Astrocyte (in vitro differentiated cells and primary cell): Measurements from ENCODE around the gene KCNK13. TPM values are rescaled to one million over a fixed set of nuclear protein-coding genes. Genes with fewer than 3 reads are reported as not detected.

ENCODE experiments used
- DNase-seq: peaks from one replicate; pipeline ENCODE4 v3.0.0-alpha.2; 2010; ENCODE audit warnings: low read depth
- FAIRE-seq: peaks from 2 replicates; lab custom pipeline; 2011; peaks lifted over from hg19 to GRCh38; lab: Jason Lieb, UNC
- H2AFZ ChIP-seq: 2 replicates; pipeline ENCODE4 v1.6.0; 2012; ENCODE audit warnings: low read depth, low read length, inconsistent platforms
- H3K27ac ChIP-seq: 2 replicates; pipeline ENCODE4 v1.5.1; 2011; ENCODE audit warnings: low read depth, low read length, inconsistent platforms
- H3K27me3 ChIP-seq: 2 replicates; pipeline ENCODE4 v1.6.0; 2011; ENCODE audit warnings: low read length, inconsistent platforms; ENCODE audit not compliant: insufficient read depth
- H3K36me3 ChIP-seq: 2 replicates; pipeline ENCODE4 v1.5.1; 2011; ENCODE audit warnings: low read length, inconsistent platforms; ENCODE audit not compliant: insufficient read depth
- H3K4me1 ChIP-seq: 2 replicates; pipeline ENCODE4 v1.5.1; 2011; ENCODE audit warnings: low read length, inconsistent platforms; ENCODE audit not compliant: insufficient read depth
- H3K4me2 ChIP-seq: 2 replicates; pipeline ENCODE4 v1.6.0; 2012; ENCODE audit warnings: low read length, inconsistent platforms
- H3K4me3 ChIP-seq: 2 replicates; pipeline ENCODE4 v1.5.1; 2011; ENCODE audit warnings: low read depth, mild to moderate bottlenecking, low read length, inconsistent platforms; ENCODE audit not compliant: insufficient read depth
- H3K79me2 ChIP-seq: 2 replicates; pipeline ENCODE4 v1.6.0; 2012; ENCODE audit warnings: mild to moderate bottlenecking, low read length, inconsistent platforms; ENCODE audit not compliant: insufficient read depth
- H3K9ac ChIP-seq: 2 replicates; pipeline ENCODE4 v1.6.0; 2012; ENCODE audit warnings: mild to moderate bottlenecking, low read length, inconsistent platforms
- H3K9me3 ChIP-seq: 2 replicates; pipeline ENCODE4 v1.5.1; 2012; ENCODE audit warnings: low read depth, mild to moderate bottlenecking, low read length, inconsistent platforms; ENCODE audit not compliant: insufficient read depth
- H4K20me1 ChIP-seq: 2 replicates; pipeline ENCODE4 v1.6.0; 2012; ENCODE audit warnings: low read length, inconsistent platforms; ENCODE audit not compliant: insufficient read depth
- H3K27ac Mint-ChIP-seq: one replicate; pipeline ENCODE4 v1.8.0; 2021; ENCODE audit warnings: mild to moderate bottlenecking, mixed read lengths; ENCODE audit not compliant: unreplicated experiment
- H3K27me3 Mint-ChIP-seq: one replicate; pipeline ENCODE4 v1.8.0; 2021; ENCODE audit warnings: low read depth, mixed read lengths; ENCODE audit not compliant: unreplicated experiment
- H3K36me3 Mint-ChIP-seq: one replicate; pipeline ENCODE4 v1.8.0; 2021; ENCODE audit warnings: low read depth, mixed read lengths; ENCODE audit not compliant: unreplicated experiment
- H3K4me1 Mint-ChIP-seq: one replicate; pipeline ENCODE4 v1.8.0; 2021; ENCODE audit warnings: low read depth, mixed read lengths; ENCODE audit not compliant: unreplicated experiment
- H3K4me3 Mint-ChIP-seq: one replicate; pipeline ENCODE4 v1.8.0; 2021; ENCODE audit warnings: mild to moderate bottlenecking, moderate library complexity, mixed read lengths; ENCODE audit not compliant: unreplicated experiment
- H3K9me3 Mint-ChIP-seq: one replicate; pipeline ENCODE4 v1.8.0; 2021; ENCODE audit warnings: mild to moderate bottlenecking, mixed read lengths; ENCODE audit not compliant: unreplicated experiment
- EZH2 ChIP-seq: IDR thresholded peaks from 2 replicates; pipeline ENCODE4 v1.6.1; 2012; ENCODE audit warnings: mild to moderate bottlenecking, low read length, inconsistent platforms; ENCODE audit not compliant: insufficient read depth
- total RNA-seq: library from RNA; stranded (reverse); gene quantifications from 2 replicates; pipeline ENCODE4 v1.2.1, GENCODE V29; 2021
- TF ChIP-seq, protein P1 (sequence below): IDR thresholded peaks from 2 replicates; pipeline ENCODE4 v1.5.1; 2011; ENCODE audit warnings: low read depth, mild to moderate bottlenecking, inconsistent platforms, low read length, moderate library complexity; ENCODE audit not compliant: insufficient read depth

Gene KCNK13
- total RNA-seq, 1 donor from 2014 or later = 0.09 TPM

DNA sequence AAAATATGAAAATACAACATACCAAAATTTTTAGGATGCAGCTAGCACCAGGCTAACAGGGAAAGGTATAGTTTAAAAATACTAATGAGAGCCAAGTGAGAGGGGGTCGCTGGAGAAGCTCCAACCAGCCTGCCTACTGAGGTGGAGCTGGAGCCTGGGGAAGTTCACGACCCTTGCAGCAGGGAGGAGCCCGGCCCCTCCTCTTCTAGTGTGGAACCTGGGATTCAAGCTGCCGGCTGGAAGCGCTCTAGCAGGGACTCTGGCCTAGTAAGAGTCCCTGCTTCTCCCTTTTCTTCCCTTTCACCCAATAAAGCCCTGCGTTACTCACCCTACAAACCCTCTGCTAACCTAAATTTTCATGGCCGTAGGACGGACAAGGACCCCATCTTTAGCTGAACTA is 5.0 kb upstream of the KCNK13 start:
- no peak overlapping the region for H3K4me3 ChIP-seq
- H3K9me3 ChIP-seq = no peaks in the 10 kb centered on the region
- no peak overlapping the region for H3K27ac ChIP-seq
- H3K4me1 ChIP-seq = peaks cover 16% of the 10 kb centered on the region
- TF ChIP-seq, protein P1, sequence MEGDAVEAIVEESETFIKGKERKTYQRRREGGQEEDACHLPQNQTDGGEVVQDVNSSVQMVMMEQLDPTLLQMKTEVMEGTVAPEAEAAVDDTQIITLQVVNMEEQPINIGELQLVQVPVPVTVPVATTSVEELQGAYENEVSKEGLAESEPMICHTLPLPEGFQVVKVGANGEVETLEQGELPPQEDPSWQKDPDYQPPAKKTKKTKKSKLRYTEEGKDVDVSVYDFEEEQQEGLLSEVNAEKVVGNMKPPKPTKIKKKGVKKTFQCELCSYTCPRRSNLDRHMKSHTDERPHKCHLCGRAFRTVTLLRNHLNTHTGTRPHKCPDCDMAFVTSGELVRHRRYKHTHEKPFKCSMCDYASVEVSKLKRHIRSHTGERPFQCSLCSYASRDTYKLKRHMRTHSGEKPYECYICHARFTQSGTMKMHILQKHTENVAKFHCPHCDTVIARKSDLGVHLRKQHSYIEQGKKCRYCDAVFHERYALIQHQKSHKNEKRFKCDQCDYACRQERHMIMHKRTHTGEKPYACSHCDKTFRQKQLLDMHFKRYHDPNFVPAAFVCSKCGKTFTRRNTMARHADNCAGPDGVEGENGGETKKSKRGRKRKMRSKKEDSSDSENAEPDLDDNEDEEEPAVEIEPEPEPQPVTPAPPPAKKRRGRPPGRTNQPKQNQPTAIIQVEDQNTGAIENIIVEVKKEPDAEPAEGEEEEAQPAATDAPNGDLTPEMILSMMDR = no peak
- no peak for TF ChIP-seq EZH2
- H3K9ac ChIP-seq = no peak overlapping the region
- H3K4me1 Mint-ChIP-seq = no peaks in the 10 kb centered on the region
- H3K27me3 Mint-ChIP-seq = peaks cover 30% of the 10 kb centered on the region
- no peaks in the 10 kb centered on the region for H3K9me3 Mint-ChIP-seq
- H3K4me2 ChIP-seq = no peak overlapping the region
- peaks cover 11% of the 10 kb centered on the region for H3K27me3 ChIP-seq
- H4K20me1 ChIP-seq = no peaks in the 10 kb centered on the region
- no peaks in the 10 kb centered on the region for H3K36me3 ChIP-seq
- no peak for DNase-seq
- no peak overlapping the region for H3K4me3 Mint-ChIP-seq
- H2AFZ ChIP-seq = no peak overlapping the region
- no peak for FAIRE-seq
- no peaks in the 10 kb centered on the region for H3K79me2 ChIP-seq
- no peak overlapping the region for H3K27ac Mint-ChIP-seq
- H3K36me3 Mint-ChIP-seq = no peaks in the 10 kb centered on the region

DNA sequence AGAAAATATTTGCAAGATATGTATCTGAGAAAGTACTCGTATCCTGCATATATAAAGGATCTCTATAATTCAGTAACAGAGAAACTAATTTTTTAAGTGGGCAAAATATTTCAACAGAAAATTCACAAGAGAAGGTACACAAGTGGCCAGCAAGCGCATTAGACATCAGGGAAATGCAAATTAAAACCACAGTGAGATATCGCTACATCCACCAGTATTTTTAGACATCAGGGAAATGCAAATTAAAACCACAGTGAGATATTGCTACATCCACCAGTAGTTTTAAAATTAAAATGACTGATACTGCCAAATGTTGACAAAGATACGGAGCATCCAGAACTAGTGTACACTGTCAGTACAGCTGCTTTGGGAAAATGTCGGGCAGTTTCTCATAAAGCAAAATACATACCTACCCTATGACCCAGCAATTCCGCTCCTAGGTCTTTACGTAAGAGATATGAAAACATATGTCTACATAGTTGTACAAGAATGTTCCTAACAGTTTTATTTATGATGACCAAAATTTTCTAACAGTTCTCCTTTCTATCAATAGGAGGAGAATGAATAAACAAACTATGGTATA is 2.8 kb upstream of the KCNK13 start:
- no peak for TF ChIP-seq EZH2
- TF ChIP-seq, protein P1 = no peak
- no peak for FAIRE-seq
- peak; percentile 20 for DNase-seq
- H3K4me3 ChIP-seq = no peak overlapping the region
- H3K27me3 ChIP-seq = peaks cover 28% of the 10 kb centered on the region
- H4K20me1 ChIP-seq = no peaks in the 10 kb centered on the region
- H3K9ac ChIP-seq = no peak overlapping the region
- peaks cover 3% of the 10 kb centered on the region for H3K4me1 Mint-ChIP-seq
- H3K36me3 ChIP-seq = no peaks in the 10 kb centered on the region
- no peak overlapping the region for H3K27ac Mint-ChIP-seq
- no peaks in the 10 kb centered on the region for H3K36me3 Mint-ChIP-seq
- H3K4me1 ChIP-seq = peaks cover 20% of the 10 kb centered on the region
- peaks cover 45% of the 10 kb centered on the region for H3K27me3 Mint-ChIP-seq
- H3K27ac ChIP-seq = no peak overlapping the region
- H3K9me3 Mint-ChIP-seq = no peaks in the 10 kb centered on the region
- no peak overlapping the region for H3K4me2 ChIP-seq
- H3K4me3 Mint-ChIP-seq = no peak overlapping the region
- H3K79me2 ChIP-seq = no peaks in the 10 kb centered on the region
- H3K9me3 ChIP-seq = no peaks in the 10 kb centered on the region
- H2AFZ ChIP-seq = no peak overlapping the region

DNA sequence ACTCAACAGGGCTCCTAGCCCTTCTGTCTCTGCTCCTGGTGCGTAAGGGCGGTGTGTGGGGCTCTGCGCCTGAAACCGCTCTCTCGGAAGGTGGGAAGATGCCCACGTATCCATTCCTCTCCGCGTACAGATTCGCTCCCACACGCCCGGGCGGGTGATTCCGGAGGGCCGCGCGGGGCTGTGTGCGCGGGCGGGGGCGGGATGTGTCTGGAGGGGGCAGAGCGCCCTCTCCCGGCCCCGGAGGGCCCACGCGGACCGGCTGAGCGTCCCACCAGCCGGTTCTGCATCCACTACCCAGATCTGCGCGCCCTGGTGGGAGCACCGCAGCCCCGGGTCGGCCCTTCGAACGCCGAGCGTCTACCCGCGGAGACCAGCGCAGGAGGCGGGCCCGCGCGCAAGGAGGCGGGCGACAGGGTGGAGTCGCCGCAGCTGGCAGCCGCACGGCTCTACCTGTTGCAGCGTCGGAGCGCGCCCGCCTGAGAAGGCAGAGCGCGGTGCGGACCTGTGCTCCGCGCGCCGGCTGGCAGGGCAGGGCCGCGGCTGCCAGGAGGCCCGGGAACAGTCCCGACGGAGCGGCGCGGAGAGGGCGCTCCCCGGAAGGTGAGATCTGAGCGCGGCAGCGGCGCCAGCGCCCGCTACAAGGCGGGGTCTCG is 1.4 kb upstream of the KCNK13 start:
- peak; percentile 86 for TF ChIP-seq EZH2
- TF ChIP-seq, protein P1 = no peak
- Histone ChIP-seq H3K27me3 (peaks cover 38% of the 10 kb centered on the region), H2AFZ (peak overlapping the region; percentile 88), H3K79me2 (no peaks in the 10 kb centered on the region), H3K27ac (no peak overlapping the region), H3K4me2 (peak overlapping the region; percentile 95), H3K36me3 (no peaks in the 10 kb centered on the region), H3K9me3 (no peaks in the 10 kb centered on the region), H4K20me1 (no peaks in the 10 kb centered on the region), H3K9ac (peak overlapping the region; percentile 63), H3K4me3 (peak overlapping the region; percentile 63), H3K4me1 (peaks cover 20% of the 10 kb centered on the region)
- no peak for FAIRE-seq
- H3K4me3 Mint-ChIP-seq = peak overlapping the region; percentile 75
- DNase-seq = peak; percentile 40
- H3K36me3 Mint-ChIP-seq = no peaks in the 10 kb centered on the region
- peaks cover 3% of the 10 kb centered on the region for H3K4me1 Mint-ChIP-seq
- H3K27me3 Mint-ChIP-seq = peaks cover 49% of the 10 kb centered on the region
- H3K27ac Mint-ChIP-seq = no peak overlapping the region
- H3K9me3 Mint-ChIP-seq = no peaks in the 10 kb centered on the region
